GM23338 (cell line): Measurements from ENCODE around the gene BMAL1. TPM values are rescaled to one million over a fixed set of nuclear protein-coding genes. Genes with fewer than 3 reads are reported as not detected.

ENCODE experiments used
- ATAC-seq: fragments of 200-7000 bp; cut with Tn5 transposase; 3 replicates; pipeline ENCODE4 v1.9.1; 2020
- DNase-seq: peaks from one replicate; pipeline ENCODE4 v3.0.0-alpha.2; 2015; ENCODE audit warnings: low spot score
- H2AFZ ChIP-seq: fragments of 200-600 bp; sonication (generic); 2 replicates; pipeline ENCODE4 v1.8.0; 2016; ENCODE audit warnings: antibody characterized with exemption, mild to moderate bottlenecking, moderate library complexity
- H3F3A ChIP-seq: fragments of 200-600 bp; sonication (generic); replicated peaks from 2 replicates; pipeline ENCODE4 v1.8.0; 2017; ENCODE audit warnings: antibody characterized with exemption, mixed run types, low read depth
- H3K27ac ChIP-seq: fragments of 200-600 bp; sonication (generic); 2 replicates; pipeline ENCODE4 v1.6.1; 2016; ENCODE audit warnings: low read depth
- H3K27me3 ChIP-seq: fragments of 200-600 bp; sonication (generic); 2 replicates; pipeline ENCODE4 v1.8.0; 2016; ENCODE audit warnings: mild to moderate bottlenecking, mixed run types, moderate library complexity; ENCODE audit not compliant: insufficient read depth
- H3K36me3 ChIP-seq: fragments of 200-600 bp; sonication (generic); 2 replicates; pipeline ENCODE4 v1.8.0; 2016; ENCODE audit warnings: mild to moderate bottlenecking; ENCODE audit not compliant: insufficient read depth
- H3K4me1 ChIP-seq: fragments of 200-600 bp; sonication (generic); 2 replicates; pipeline ENCODE4 v1.8.0; 2016; ENCODE audit warnings: mild to moderate bottlenecking, moderate library complexity; ENCODE audit not compliant: insufficient read depth
- H3K4me2 ChIP-seq: fragments of 200-600 bp; sonication (generic); 2 replicates; pipeline ENCODE4 v1.7.1; 2017; ENCODE audit warnings: mixed run types
- H3K4me3 ChIP-seq: fragments of 200-600 bp; sonication (generic); 2 replicates; pipeline ENCODE4 v1.6.1; 2016; ENCODE audit warnings: mixed run types
- H3K79me2 ChIP-seq: fragments of 200-600 bp; sonication (generic); replicated peaks from 2 replicates; pipeline ENCODE4 v1.8.0; 2017; ENCODE audit warnings: mild to moderate bottlenecking; ENCODE audit not compliant: insufficient read depth
- H3K9me2 ChIP-seq: fragments of 200-600 bp; sonication (generic); 2 replicates; pipeline ENCODE4 v1.8.0; 2017; ENCODE audit not compliant: insufficient read depth
- H4K20me1 ChIP-seq: fragments of 200-600 bp; sonication (generic); replicated peaks from 2 replicates; pipeline ENCODE4 v1.8.0; 2017; ENCODE audit warnings: mild to moderate bottlenecking; ENCODE audit not compliant: insufficient read depth
- H3K27ac Mint-ChIP-seq: 2 replicates; pipeline ENCODE4 v1.8.0; 2020; ENCODE audit warnings: inconsistent platforms, mild to moderate bottlenecking, moderate library complexity, mixed read lengths
- H3K27me3 Mint-ChIP-seq: 3 replicates; pipeline ENCODE4 v1.8.0; 2022; ENCODE audit warnings: low read depth, mild to moderate bottlenecking, moderate library complexity, mixed read lengths, inconsistent platforms; ENCODE audit not compliant: insufficient read depth, poor library complexity
- H3K36me3 Mint-ChIP-seq: 3 replicates; pipeline ENCODE4 v1.8.0; 2021; ENCODE audit warnings: low read depth, mild to moderate bottlenecking, inconsistent platforms, moderate library complexity, mixed read lengths
- H3K4me1 Mint-ChIP-seq: 3 replicates; pipeline ENCODE4 v1.8.0; 2020; ENCODE audit warnings: mild to moderate bottlenecking, inconsistent platforms, mixed read lengths
- H3K4me3 Mint-ChIP-seq: 3 replicates; pipeline ENCODE4 v1.8.0; 2021; ENCODE audit warnings: moderate library complexity, mild to moderate bottlenecking, inconsistent platforms, mixed read lengths
- H3K9me3 Mint-ChIP-seq: 3 replicates; pipeline ENCODE4 v1.8.0; 2020; ENCODE audit warnings: moderate library complexity, mild to moderate bottlenecking, inconsistent platforms, mixed read lengths
- CREB1 ChIP-seq: fragments of 250-450 bp; sonication (Bioruptor Pico); IDR thresholded peaks from 2 replicates; pipeline ENCODE4 v1.5.0; 2020; ENCODE audit warnings: low read depth, mild to moderate bottlenecking, moderate library complexity
- EZH2 ChIP-seq: fragments of 200-600 bp; sonication (generic); IDR thresholded peaks from one replicate; pipeline ENCODE4 v1.8.0; 2017; ENCODE audit warnings: antibody characterized with exemption, mild to moderate bottlenecking, low read depth; ENCODE audit not compliant: unreplicated experiment
- EZH2phosphoT487 ChIP-seq: fragments of 200-600 bp; sonication (generic); IDR thresholded peaks from one replicate; pipeline ENCODE4 v1.8.1; 2018; ENCODE audit warnings: antibody characterized with exemption; ENCODE audit not compliant: unreplicated experiment
- JUNB ChIP-seq: IDR thresholded peaks from one replicate; pipeline ENCODE4 v1.6.1; 2016; ENCODE audit warnings: antibody characterized with exemption; ENCODE audit not compliant: unreplicated experiment
- NANOG ChIP-seq: IDR thresholded peaks from 2 replicates; pipeline ENCODE4 v1.6.1; 2016; ENCODE audit warnings: antibody characterized with exemption, borderline replicate concordance
- POLR2AphosphoS5 ChIP-seq: IDR thresholded peaks from 2 replicates; pipeline ENCODE4 v1.6.1; 2016; ENCODE audit warnings: antibody characterized with exemption, low read depth
- STAT1 ChIP-seq: IDR thresholded peaks from one replicate; pipeline ENCODE4 v1.6.1; 2016; ENCODE audit warnings: antibody characterized with exemption; ENCODE audit not compliant: unreplicated experiment
- ZNF114 ChIP-seq: fragments of 250-450 bp; sonication (Bioruptor Pico); IDR thresholded peaks from 2 replicates; pipeline ENCODE4 v1.5.0; 2020; ENCODE audit warnings: mild to moderate bottlenecking, moderate library complexity
- ZNF331 ChIP-seq: fragments of 250-450 bp; sonication (Bioruptor Pico); IDR thresholded peaks from 2 replicates; pipeline ENCODE4 v1.5.0; 2020; ENCODE audit warnings: low read depth, mild to moderate bottlenecking, moderate library complexity
- polyA plus RNA-seq: library from polyadenylated mRNA; unstranded; fragments of >200 nt; fragmentation: Nextera tagmentation; extraction: Ambion mirVana; gene quantifications from 2 replicates; pipeline ENCODE4 v1.2.1, GENCODE V29; 2016
- total RNA-seq: library from RNA; depleted of rRNA; stranded (reverse); fragments of >200 nt; shearing (Covaris generic); gene quantifications from 2 replicates; pipeline ENCODE4 v1.2.3, GENCODE V29; 2014
- TF ChIP-seq, protein P1 (sequence below): IDR thresholded peaks from 2 replicates; pipeline ENCODE4 v1.6.1; 2016; ENCODE audit warnings: antibody characterized with exemption
- TF ChIP-seq, protein P2 (sequence below), 2 experiments: fragments of 200-600 bp in 1 of 2; sonication (generic) in 1 of 2; conservative IDR thresholded peaks; 2 replicates each; pipeline versions ENCODE4 v1.5.1 to v1.6.1; 2016 to 2017; ENCODE audit warnings: antibody characterized with exemption in 2 of 2, low read depth in 2 of 2, mild to moderate bottlenecking in 2 of 2, moderate library complexity in 1 of 2
- TF ChIP-seq, protein P3 (sequence below): fragments of 250-450 bp; sonication (Bioruptor Pico); IDR thresholded peaks from 2 replicates; pipeline ENCODE4 v1.5.0; 2020; ENCODE audit warnings: mild to moderate bottlenecking, moderate library complexity
- TF ChIP-seq, protein P4 (sequence below): IDR thresholded peaks from one replicate; pipeline ENCODE4 v1.6.1; 2018; ENCODE audit warnings: antibody characterized with exemption; ENCODE audit not compliant: unreplicated experiment

The BMAL1 gene
- total and polyA plus RNA-seq, 2 experiments from 2014 or later, result 5.1 to 7.2 TPM

DNA sequence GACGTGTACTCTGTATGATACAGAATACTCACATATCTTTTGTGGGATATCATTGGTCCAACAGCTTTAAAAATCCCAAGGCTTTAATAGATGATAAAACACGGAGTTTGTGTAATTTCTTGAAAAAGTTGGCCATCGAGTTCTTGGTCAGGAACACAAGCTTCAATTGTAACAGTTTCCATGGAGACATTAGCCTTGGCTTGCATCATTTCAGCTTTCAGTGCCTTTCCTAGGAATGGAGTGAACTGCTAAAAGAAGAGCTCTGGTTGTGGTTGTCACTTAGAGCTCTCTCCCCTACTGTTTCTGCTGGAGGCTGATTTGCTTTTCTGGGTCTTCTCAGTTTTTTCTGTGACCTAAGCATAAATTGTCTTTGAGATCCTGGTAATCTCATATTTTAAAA lies 14.2 kb downstream of the BMAL1 start:
- no peaks in the 10 kb centered on the region for H3K9me2 ChIP-seq
- Mint-ChIP-seq H3K4me3 (no peak overlapping the region), H3K27me3 (no peaks in the 10 kb centered on the region), H3K4me1 (peaks cover 9% of the 10 kb centered on the region), H3K9me3 (no peaks in the 10 kb centered on the region), H3K36me3 (no peaks in the 10 kb centered on the region), H3K27ac (no peak overlapping the region)
- no peaks in the 10 kb centered on the region for H3K27me3 ChIP-seq
- no peaks in the 10 kb centered on the region for H3K4me1 ChIP-seq
- H3K4me3 ChIP-seq, result no peak overlapping the region
- H3K27ac ChIP-seq, result no peak overlapping the region
- H3K4me2 ChIP-seq, result no peak overlapping the region
- no peak for ATAC-seq
- no peaks in the 10 kb centered on the region for H3K36me3 ChIP-seq
- TF ChIP-seq NANOG, result no peak
- TF ChIP-seq EZH2phosphoT487, result no peak
- no peak for TF ChIP-seq POLR2AphosphoS5
- no peak for TF ChIP-seq ZNF114 (CRISPR knock-in tag)
- TF ChIP-seq, protein P1, sequence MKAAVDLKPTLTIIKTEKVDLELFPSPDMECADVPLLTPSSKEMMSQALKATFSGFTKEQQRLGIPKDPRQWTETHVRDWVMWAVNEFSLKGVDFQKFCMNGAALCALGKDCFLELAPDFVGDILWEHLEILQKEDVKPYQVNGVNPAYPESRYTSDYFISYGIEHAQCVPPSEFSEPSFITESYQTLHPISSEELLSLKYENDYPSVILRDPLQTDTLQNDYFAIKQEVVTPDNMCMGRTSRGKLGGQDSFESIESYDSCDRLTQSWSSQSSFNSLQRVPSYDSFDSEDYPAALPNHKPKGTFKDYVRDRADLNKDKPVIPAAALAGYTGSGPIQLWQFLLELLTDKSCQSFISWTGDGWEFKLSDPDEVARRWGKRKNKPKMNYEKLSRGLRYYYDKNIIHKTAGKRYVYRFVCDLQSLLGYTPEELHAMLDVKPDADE, result no peak
- no peak for TF ChIP-seq STAT1
- TF ChIP-seq JUNB, result no peak
- TF ChIP-seq, protein P2, sequence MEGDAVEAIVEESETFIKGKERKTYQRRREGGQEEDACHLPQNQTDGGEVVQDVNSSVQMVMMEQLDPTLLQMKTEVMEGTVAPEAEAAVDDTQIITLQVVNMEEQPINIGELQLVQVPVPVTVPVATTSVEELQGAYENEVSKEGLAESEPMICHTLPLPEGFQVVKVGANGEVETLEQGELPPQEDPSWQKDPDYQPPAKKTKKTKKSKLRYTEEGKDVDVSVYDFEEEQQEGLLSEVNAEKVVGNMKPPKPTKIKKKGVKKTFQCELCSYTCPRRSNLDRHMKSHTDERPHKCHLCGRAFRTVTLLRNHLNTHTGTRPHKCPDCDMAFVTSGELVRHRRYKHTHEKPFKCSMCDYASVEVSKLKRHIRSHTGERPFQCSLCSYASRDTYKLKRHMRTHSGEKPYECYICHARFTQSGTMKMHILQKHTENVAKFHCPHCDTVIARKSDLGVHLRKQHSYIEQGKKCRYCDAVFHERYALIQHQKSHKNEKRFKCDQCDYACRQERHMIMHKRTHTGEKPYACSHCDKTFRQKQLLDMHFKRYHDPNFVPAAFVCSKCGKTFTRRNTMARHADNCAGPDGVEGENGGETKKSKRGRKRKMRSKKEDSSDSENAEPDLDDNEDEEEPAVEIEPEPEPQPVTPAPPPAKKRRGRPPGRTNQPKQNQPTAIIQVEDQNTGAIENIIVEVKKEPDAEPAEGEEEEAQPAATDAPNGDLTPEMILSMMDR (conservative IDR thresholded peaks at IDR 0.05; ENCODE audit: low read depth in 2 of 2), result no peak
- TF ChIP-seq, protein P3, sequence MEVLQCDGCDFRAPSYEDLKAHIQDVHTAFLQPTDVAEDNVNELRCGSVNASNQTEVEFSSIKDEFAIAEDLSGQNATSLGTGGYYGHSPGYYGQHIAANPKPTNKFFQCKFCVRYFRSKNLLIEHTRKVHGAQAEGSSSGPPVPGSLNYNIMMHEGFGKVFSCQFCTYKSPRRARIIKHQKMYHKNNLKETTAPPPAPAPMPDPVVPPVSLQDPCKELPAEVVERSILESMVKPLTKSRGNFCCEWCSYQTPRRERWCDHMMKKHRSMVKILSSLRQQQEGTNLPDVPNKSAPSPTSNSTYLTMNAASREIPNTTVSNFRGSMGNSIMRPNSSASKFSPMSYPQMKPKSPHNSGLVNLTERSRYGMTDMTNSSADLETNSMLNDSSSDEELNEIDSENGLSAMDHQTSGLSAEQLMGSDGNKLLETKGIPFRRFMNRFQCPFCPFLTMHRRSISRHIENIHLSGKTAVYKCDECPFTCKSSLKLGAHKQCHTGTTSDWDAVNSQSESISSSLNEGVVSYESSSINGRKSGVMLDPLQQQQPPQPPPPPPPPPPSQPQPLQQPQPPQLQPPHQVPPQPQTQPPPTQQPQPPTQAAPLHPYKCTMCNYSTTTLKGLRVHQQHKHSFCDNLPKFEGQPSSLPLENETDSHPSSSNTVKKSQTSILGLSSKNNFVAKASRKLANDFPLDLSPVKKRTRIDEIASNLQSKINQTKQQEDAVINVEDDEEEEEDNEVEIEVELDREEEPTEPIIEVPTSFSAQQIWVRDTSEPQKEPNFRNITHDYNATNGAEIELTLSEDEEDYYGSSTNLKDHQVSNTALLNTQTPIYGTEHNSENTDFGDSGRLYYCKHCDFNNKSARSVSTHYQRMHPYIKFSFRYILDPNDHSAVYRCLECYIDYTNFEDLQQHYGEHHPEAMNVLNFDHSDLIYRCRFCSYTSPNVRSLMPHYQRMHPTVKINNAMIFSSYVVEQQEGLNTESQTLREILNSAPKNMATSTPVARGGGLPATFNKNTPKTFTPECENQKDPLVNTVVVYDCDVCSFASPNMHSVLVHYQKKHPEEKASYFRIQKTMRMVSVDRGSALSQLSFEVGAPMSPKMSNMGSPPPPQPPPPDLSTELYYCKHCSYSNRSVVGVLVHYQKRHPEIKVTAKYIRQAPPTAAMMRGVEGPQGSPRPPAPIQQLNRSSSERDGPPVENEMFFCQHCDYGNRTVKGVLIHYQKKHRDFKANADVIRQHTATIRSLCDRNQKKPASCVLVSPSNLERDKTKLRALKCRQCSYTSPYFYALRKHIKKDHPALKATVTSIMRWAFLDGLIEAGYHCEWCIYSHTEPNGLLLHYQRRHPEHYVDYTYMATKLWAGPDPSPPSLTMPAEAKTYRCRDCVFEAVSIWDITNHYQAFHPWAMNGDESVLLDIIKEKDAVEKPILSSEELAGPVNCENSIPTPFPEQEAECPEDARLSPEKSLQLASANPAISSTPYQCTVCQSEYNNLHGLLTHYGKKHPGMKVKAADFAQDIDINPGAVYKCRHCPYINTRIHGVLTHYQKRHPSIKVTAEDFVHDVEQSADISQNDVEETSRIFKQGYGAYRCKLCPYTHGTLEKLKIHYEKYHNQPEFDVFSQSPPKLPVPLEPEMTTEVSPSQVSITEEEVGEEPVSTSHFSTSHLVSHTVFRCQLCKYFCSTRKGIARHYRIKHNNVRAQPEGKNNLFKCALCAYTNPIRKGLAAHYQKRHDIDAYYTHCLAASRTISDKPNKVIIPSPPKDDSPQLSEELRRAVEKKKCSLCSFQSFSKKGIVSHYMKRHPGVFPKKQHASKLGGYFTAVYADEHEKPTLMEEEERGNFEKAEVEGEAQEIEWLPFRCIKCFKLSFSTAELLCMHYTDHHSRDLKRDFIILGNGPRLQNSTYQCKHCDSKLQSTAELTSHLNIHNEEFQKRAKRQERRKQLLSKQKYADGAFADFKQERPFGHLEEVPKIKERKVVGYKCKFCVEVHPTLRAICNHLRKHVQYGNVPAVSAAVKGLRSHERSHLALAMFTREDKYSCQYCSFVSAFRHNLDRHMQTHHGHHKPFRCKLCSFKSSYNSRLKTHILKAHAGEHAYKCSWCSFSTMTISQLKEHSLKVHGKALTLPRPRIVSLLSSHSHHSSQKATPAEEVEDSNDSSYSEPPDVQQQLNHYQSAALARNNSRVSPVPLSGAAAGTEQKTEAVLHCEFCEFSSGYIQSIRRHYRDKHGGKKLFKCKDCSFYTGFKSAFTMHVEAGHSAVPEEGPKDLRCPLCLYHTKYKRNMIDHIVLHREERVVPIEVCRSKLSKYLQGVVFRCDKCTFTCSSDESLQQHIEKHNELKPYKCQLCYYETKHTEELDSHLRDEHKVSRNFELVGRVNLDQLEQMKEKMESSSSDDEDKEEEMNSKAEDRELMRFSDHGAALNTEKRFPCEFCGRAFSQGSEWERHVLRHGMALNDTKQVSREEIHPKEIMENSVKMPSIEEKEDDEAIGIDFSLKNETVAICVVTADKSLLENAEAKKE (CRISPR knock-in tag), result no peak
- TF ChIP-seq, protein P4, sequence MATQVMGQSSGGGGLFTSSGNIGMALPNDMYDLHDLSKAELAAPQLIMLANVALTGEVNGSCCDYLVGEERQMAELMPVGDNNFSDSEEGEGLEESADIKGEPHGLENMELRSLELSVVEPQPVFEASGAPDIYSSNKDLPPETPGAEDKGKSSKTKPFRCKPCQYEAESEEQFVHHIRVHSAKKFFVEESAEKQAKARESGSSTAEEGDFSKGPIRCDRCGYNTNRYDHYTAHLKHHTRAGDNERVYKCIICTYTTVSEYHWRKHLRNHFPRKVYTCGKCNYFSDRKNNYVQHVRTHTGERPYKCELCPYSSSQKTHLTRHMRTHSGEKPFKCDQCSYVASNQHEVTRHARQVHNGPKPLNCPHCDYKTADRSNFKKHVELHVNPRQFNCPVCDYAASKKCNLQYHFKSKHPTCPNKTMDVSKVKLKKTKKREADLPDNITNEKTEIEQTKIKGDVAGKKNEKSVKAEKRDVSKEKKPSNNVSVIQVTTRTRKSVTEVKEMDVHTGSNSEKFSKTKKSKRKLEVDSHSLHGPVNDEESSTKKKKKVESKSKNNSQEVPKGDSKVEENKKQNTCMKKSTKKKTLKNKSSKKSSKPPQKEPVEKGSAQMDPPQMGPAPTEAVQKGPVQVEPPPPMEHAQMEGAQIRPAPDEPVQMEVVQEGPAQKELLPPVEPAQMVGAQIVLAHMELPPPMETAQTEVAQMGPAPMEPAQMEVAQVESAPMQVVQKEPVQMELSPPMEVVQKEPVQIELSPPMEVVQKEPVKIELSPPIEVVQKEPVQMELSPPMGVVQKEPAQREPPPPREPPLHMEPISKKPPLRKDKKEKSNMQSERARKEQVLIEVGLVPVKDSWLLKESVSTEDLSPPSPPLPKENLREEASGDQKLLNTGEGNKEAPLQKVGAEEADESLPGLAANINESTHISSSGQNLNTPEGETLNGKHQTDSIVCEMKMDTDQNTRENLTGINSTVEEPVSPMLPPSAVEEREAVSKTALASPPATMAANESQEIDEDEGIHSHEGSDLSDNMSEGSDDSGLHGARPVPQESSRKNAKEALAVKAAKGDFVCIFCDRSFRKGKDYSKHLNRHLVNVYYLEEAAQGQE, result no peak
- TF ChIP-seq ZNF331, result no peak
- TF ChIP-seq CREB1 (CRISPR knock-in tag), result no peak
- no peak for TF ChIP-seq EZH2
- DNase-seq, result no peak
- 0 out of 2 replicates have a peak, but pooled peaks cover 7% of the 10 kb centered on the region for H3K79me2 ChIP-seq
- no peak overlapping the region for H2AFZ ChIP-seq
- H4K20me1 ChIP-seq, result no peaks in the 10 kb centered on the region
- no peaks in the 10 kb centered on the region for H3F3A ChIP-seq
